ENCODE measurements around the gene CPT1B. TPM values are rescaled to one million over a fixed set of nuclear protein-coding genes. Genes with fewer than 3 reads are reported as not detected.
"Not testable (repeated sequence)": the region's sequence is repeated elsewhere in the genome, so short reads cannot be mapped to it uniquely, and the experiment has no call there.

Gene CPT1B
- total RNA-seq, 4 donors from 2014 or later, result 9.7 to 38.7 (median 14.9) TPM

GRCh38 chr22:50545522-50546325 lies 32.5 kb downstream of the CPT1B start, which contains the start of gene KLHDC7B:
TSS of gene KLHDC7B (plus strand) at chr22:50545899. CDS start at chr22:50546244, 345 bp downstream.
- DNase-seq, result no peak
- TF ChIP-seq, protein P1, sequence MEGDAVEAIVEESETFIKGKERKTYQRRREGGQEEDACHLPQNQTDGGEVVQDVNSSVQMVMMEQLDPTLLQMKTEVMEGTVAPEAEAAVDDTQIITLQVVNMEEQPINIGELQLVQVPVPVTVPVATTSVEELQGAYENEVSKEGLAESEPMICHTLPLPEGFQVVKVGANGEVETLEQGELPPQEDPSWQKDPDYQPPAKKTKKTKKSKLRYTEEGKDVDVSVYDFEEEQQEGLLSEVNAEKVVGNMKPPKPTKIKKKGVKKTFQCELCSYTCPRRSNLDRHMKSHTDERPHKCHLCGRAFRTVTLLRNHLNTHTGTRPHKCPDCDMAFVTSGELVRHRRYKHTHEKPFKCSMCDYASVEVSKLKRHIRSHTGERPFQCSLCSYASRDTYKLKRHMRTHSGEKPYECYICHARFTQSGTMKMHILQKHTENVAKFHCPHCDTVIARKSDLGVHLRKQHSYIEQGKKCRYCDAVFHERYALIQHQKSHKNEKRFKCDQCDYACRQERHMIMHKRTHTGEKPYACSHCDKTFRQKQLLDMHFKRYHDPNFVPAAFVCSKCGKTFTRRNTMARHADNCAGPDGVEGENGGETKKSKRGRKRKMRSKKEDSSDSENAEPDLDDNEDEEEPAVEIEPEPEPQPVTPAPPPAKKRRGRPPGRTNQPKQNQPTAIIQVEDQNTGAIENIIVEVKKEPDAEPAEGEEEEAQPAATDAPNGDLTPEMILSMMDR (IDR thresholded peaks at IDR 0.05), result no peak
- Histone ChIP-seq H3K4me3 (replicated peaks in 1 of 3) (no peak within 1 kb of the TSS), H3K9me3 (no peaks in the 10 kb centered on the region), H3K36me3 (no peaks in the 10 kb centered on the region), H3K27me3 (no peaks in the 10 kb centered on the region), H3K4me1 (peaks cover 9 to 37% of the 10 kb centered on the region in 2 donors), H3K27ac (peak within 1 kb of the TSS in 2 of 3 donors; percentile 14 to 76)
- whole genome bisulfite sequencing, 2 donors, result 76 to 77% methylated on average over 7 to 10 of the region's 10 CpGs
- intact Hi-C loops (cut with DNase I), result no loop called here

- no peaks in the 10 kb centered on the region for H3K27me3 ChIP-seq
- peaks cover 12 to 46% of the 10 kb centered on the region in 2 donors for H3K4me1 ChIP-seq
- peak; percentile 64 to 69 for DNase-seq
- TF ChIP-seq, protein P1 (IDR thresholded peaks at IDR 0.05), result no peak
- no peak for TF ChIP-seq POLR2A (IDR thresholded peaks at IDR 0.05)
- H3K4me3 ChIP-seq (replicated peaks in 1 of 3), result no peak overlapping the region
- WGBS, 2 donors, result 62 to 79% methylated on average over 4 to 5 of the region's 5 CpGs
- intact Hi-C loops (cut with DNase I), result no loop called here
- peak overlapping the region in 2 of 3 donors; percentile 14 to 76 for H3K27ac ChIP-seq
- H3K9me3 ChIP-seq, result no peaks in the 10 kb centered on the region
- no peaks in the 10 kb centered on the region for H3K36me3 ChIP-seq
These were observed 33.4 kb downstream of the CPT1B start for GRCh38 chr22:50544746-50545253.

DNA sequence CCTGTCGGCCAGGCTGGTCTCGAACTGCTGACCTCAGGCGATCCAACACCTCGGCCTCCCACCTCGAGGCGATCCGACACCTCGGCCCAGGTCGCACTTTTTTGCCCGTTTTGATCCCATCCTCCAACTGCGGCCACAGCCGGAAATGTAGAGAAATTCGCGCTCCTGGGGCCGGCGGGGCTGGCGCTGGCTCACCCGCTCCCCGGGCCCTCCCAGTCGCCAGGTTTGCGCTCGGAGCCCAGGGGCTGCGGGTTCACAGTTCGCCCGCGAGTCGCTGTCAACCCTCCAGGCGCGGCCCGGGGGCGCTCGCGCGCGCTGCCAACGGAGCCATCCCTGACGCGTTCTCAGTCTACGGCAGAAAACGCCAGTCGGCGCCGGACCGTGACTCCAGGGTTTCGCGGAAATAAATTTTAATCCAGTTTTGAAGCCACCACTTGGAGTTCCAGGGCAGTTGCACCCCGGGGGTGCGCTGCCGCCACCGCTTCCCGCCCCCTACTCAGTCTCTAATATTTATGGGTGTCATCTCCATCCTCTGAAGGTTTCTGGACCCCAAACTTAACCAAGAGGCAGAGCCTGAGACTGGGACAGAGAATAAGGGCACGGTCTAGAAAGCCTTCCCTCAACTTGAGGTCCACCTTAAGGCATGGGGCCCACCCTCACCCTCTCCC lies 34.0 kb downstream of the CPT1B start:
- Histone ChIP-seq H3K27ac (peak overlapping the region in 2 of 3 donors; percentile 14 to 76), H3K4me3 (replicated peaks in 1 of 3) (peak overlapping the region in 1 of 3 donors; percentile 25), H3K27me3 (no peaks in the 10 kb centered on the region), H3K4me1 (peaks cover 13 to 50% of the 10 kb centered on the region in 2 donors), H3K36me3 (no peaks in the 10 kb centered on the region), H3K9me3 (no peaks in the 10 kb centered on the region)
- TF ChIP-seq, protein P1 (IDR thresholded peaks at IDR 0.05), result peak; percentile 14 to 64 (median 39)
- TF ChIP-seq POLR2A (IDR thresholded peaks at IDR 0.05), result no peak
- DNase-seq, result peak; percentile 72 to 74
- intact Hi-C loops (cut with DNase I), result no loop called here
- WGBS, 2 donors, result 6 to 7% methylated on average over 38 to 39 of the region's 52 CpGs

DNA sequence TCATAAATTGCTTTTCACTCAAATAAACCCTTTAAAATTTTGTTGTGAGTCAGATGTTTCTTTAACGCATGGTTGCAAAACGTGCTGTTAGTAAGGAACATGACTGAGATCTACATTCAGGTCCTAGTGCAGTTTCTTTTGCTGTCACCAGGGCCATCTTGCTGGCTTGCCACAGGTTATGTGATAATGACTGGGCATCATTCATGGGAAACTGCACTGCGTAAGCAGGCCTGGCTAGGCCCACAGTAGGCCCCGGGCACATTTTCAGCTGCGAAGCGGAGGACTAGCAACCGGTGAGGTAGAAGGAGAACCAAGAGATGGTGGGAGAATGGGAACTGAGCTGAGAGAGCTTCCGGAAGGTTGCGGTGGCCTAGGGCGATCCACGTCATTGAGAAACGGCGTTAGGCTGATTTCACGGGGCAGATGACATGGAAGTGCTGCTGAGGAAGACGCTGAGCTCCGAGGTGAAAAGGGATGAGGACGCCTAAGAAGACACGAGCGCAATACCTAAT lies 35.8 kb downstream of the CPT1B start:
- peaks cover 13 to 54% of the 10 kb centered on the region in 2 donors for H3K4me1 ChIP-seq

DNA sequence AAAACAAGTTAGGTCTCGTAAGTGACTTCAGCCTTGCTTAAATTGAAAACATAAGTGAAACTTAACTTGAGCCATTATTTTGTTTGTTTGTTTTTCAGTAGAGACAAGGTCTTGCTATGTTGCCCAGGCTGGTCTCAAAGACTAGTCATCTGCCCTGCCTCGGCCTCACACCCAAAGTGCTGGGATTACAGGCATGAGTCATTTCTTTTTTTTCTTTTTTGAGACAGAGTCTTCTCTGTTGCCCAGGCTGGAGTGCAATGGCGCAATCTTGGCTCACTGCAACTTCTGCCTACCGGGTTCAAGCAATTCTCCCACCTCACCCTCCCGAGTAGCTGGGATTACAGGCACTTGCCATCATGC lies 36.6 kb downstream of the CPT1B start:
- Histone ChIP-seq H3K27ac (peak overlapping the region in 2 of 3 donors; percentile 4 to 55), H3K4me1 (peaks cover 13 to 54% of the 10 kb centered on the region in 2 donors)
- H3K4me3 ChIP-seq (replicated peaks in 1 of 3); H3K36me3 ChIP-seq; intact Hi-C loops (cut with DNase I); H3K27me3 ChIP-seq; H3K9me3 ChIP-seq; DNase-seq: not testable (repeated sequence)
- WGBS, 2 donors, result 64 to 75% methylated on average over 5 of the region's 5 CpGs

More for the DNA sequence above, 35.8 kb downstream of the CPT1B start:
- Histone ChIP-seq H3K9me3 (no peaks in the 10 kb centered on the region), H3K27ac (no peak overlapping the region), H3K27me3 (no peaks in the 10 kb centered on the region), H3K36me3 (no peaks in the 10 kb centered on the region), H3K4me3 (replicated peaks in 1 of 3) (no peak overlapping the region)
- DNase-seq, result no peak
- WGBS, 2 donors, result 88 to 91% methylated on average over 19 of the region's 19 CpGs
- no peak for TF ChIP-seq POLR2A (IDR thresholded peaks at IDR 0.05)
- TF ChIP-seq, protein P1 (IDR thresholded peaks at IDR 0.05), result no peak
- intact Hi-C loops (cut with DNase I), result no loop called here

Data from thyroid gland (tissue), 4 donors.